ENCODE results near the gene ARGLU1. TPM values are rescaled to one million over a fixed set of nuclear protein-coding genes. Genes with fewer than 3 reads are reported as not detected.

The ARGLU1 gene
- total RNA-seq, 2 experiments from 2014 or later = 89.2 to 91.8 TPM

DNA sequence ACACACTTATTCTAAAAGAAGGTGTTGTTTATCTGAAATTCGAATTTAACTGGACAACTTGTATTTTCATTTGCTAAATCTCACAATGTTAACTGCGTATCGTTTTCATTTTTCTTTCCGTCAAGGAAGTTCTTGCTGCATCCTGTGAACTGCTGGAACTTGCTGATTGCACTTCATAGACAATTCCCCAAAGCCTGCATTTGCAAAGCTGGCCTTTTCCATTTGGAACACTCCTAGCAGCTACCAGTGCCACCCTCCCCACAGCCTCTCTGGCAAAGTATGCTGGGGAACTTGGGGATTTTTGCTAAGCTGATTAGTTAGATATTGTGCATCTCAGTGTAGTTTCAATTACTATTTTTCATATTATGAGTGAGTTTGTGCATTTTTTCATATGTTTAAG, 20.4 kb upstream of the ARGLU1 start:
- H3K4me1 Mint-ChIP-seq (ENCODE audit: low read depth) = no peaks in the 10 kb centered on the region
- H3K4me3 Mint-ChIP-seq = no peak overlapping the region
- ChIA-PET CTCF (no interaction called here), POLR2A (interaction anchor here (0.6 to 0.8 kb wide), 2 partner anchors 11 to 12 kb away, joined by 3 read pairs; no protein-coding TSS in a partner anchor)
- peaks cover 15% of the 10 kb centered on the region for H3K27me3 Mint-ChIP-seq
- intact Hi-C loops (cut with micrococcal nuclease) = no loop called here
- DNase-seq = no peak
- no peak overlapping the region for H3K27ac Mint-ChIP-seq
- H3K9me3 Mint-ChIP-seq = peaks cover 25% of the 10 kb centered on the region
- no peak for ATAC-seq
- peaks cover 1% of the 10 kb centered on the region for H3K36me3 Mint-ChIP-seq (ENCODE audit: low read depth)
- TF ChIP-seq, protein P1, sequence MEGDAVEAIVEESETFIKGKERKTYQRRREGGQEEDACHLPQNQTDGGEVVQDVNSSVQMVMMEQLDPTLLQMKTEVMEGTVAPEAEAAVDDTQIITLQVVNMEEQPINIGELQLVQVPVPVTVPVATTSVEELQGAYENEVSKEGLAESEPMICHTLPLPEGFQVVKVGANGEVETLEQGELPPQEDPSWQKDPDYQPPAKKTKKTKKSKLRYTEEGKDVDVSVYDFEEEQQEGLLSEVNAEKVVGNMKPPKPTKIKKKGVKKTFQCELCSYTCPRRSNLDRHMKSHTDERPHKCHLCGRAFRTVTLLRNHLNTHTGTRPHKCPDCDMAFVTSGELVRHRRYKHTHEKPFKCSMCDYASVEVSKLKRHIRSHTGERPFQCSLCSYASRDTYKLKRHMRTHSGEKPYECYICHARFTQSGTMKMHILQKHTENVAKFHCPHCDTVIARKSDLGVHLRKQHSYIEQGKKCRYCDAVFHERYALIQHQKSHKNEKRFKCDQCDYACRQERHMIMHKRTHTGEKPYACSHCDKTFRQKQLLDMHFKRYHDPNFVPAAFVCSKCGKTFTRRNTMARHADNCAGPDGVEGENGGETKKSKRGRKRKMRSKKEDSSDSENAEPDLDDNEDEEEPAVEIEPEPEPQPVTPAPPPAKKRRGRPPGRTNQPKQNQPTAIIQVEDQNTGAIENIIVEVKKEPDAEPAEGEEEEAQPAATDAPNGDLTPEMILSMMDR (IDR thresholded peaks at IDR 0.05) = no peak

DNA sequence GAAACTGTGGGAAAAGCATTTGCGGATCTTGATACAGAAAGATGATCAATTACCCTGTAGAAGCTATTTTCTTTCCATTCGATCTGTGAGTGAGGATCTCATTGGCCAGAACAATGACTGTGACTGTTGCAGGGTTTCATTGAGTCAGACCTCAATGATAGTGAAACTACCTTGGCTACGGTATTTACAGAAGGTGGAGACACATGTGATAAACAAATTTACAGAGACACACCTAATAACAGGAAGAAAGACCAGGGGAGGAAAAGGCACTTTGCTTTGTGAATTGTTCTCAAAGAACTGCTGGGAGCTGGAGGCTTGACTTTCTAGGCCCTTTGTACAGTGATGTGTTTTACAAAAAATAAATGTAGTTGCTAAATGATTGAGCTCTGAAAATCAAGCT, 19.9 kb upstream of the ARGLU1 start:
- ChIA-PET CTCF (no interaction called here), POLR2A (interaction anchor here (0.8 to 0.9 kb wide), 2 partner anchors 11 to 18 kb away, joined by 3 read pairs; no protein-coding TSS in a partner anchor)
- Mint-ChIP-seq H3K4me3 (no peak overlapping the region), H3K4me1 (ENCODE audit: low read depth) (no peaks in the 10 kb centered on the region), H3K27me3 (peaks cover 14% of the 10 kb centered on the region), H3K9me3 (peaks cover 25% of the 10 kb centered on the region), H3K27ac (no peak overlapping the region), H3K36me3 (ENCODE audit: low read depth) (peaks cover 1% of the 10 kb centered on the region)
- TF ChIP-seq, protein P1 (IDR thresholded peaks at IDR 0.05) = no peak
- intact Hi-C loops (cut with micrococcal nuclease) = no loop called here
- no peak for ATAC-seq
- no peak for DNase-seq

DNA sequence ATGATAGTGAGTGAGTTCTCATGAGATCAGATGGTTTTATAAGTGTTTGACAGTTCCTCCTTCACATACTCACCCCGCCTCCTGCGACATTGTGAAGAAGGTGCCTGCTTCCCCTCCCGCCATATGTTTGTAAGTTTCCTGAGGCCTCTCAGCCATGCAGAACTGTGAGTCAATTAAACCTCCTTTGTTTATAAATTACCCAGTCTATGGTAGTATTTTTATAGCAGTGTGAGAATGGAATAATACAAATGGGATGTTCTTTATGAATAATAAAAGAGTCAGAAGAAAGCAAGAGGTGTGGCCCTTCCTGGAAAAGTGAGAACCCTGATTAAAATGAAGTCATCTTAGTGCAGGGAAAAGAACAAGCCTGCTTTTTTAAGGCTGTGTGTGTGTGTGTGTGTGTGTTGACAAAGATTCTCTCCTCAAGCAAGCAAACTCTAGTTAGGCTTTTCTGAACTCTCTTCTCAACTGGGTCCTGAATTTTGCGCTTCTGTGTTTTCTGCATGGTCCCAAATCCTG, 18.8 kb upstream of the ARGLU1 start:
- H3K4me1 Mint-ChIP-seq (ENCODE audit: low read depth) = no peaks in the 10 kb centered on the region
- ChIA-PET POLR2A (no interaction called here), CTCF (no interaction called here)
- TF ChIP-seq, protein P1 (IDR thresholded peaks at IDR 0.05) = no peak
- ATAC-seq = no peak
- H3K9me3 Mint-ChIP-seq = peaks cover 25% of the 10 kb centered on the region
- no peak overlapping the region for H3K4me3 Mint-ChIP-seq
- H3K27me3 Mint-ChIP-seq = peaks cover 6% of the 10 kb centered on the region
- H3K27ac Mint-ChIP-seq = no peak overlapping the region
- H3K36me3 Mint-ChIP-seq (ENCODE audit: low read depth) = peaks cover 1% of the 10 kb centered on the region
- DNase-seq = no peak
- intact Hi-C loops (cut with micrococcal nuclease) = no loop called here

DNA sequence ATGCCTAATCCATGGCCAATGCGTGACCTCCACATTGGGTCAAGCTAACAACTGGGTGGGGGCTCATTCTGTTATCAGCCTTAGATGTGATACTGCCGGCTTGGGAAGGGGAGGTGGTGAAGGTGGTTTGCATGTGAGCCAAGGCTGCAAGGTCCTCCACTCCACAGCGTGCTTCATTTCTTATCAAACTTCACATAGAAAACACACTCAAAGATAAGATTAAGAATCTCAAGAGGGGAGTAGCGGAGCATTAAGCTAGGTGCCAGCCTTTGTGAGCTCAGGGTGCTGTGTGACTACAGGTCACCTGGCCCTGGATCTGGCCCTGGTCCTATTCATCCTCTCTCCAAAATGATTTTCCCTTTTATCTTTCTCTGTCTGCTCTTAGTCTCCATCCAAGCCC, 13.3 kb upstream of the ARGLU1 start:
- Mint-ChIP-seq H3K4me3 (no peak overlapping the region), H3K36me3 (ENCODE audit: low read depth) (peaks cover 7% of the 10 kb centered on the region), H3K27ac (no peak overlapping the region), H3K9me3 (peaks cover 17% of the 10 kb centered on the region), H3K27me3 (no peaks in the 10 kb centered on the region), H3K4me1 (ENCODE audit: low read depth) (no peaks in the 10 kb centered on the region)
- no peak for ATAC-seq
- TF ChIP-seq, protein P1 (IDR thresholded peaks at IDR 0.05) = no peak
- POLR2A ChIA-PET = no interaction called here
- intact Hi-C loops (cut with micrococcal nuclease) = no loop called here
- CTCF ChIA-PET = no interaction called here
- DNase-seq = no peak

DNA sequence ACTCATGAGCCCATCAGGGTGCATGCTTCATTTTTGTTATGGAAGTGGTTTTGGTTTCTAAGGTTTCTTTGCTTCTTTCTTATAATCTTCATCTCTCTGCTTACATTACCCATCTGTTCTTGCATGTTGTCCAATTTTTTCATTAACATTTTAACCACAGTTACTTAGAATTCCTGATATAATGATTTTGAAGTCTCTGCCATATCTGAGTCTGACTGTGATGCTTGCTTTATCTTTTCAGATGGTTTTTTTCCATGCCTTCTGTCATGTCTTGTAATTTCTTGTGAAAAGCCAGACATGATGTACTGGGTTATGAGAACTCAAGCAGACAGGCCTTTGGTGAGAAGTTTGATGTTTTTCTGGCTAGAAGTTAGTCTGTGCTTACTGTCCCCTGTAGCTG, 8.0 kb upstream of the ARGLU1 start:
- ATAC-seq (no peak), DNase-seq (no peak)
- H3K4me3 Mint-ChIP-seq = no peak overlapping the region
- no peak overlapping the region for H3K27ac Mint-ChIP-seq
- H3K27me3 Mint-ChIP-seq = no peaks in the 10 kb centered on the region
- ChIA-PET POLR2A (no interaction called here), CTCF (no interaction called here)
- no peaks in the 10 kb centered on the region for H3K9me3 Mint-ChIP-seq
- intact Hi-C loops (cut with micrococcal nuclease) = no loop called here
- TF ChIP-seq, protein P1 (IDR thresholded peaks at IDR 0.05) = no peak
- peaks cover 2% of the 10 kb centered on the region for H3K4me1 Mint-ChIP-seq (ENCODE audit: low read depth)
- H3K36me3 Mint-ChIP-seq (ENCODE audit: low read depth) = peaks cover 18% of the 10 kb centered on the region
